Activated naive CD8-positive, alpha-beta T cell treated with anti-CD3 and anti-CD28 coated beads, Interleukin-2, amount 10 ng/mL, durations not matched to agents 7 days and 5 days (primary cell): ENCODE data around the gene BNC2. TPM values are rescaled to one million over a fixed set of nuclear protein-coding genes. Genes with fewer than 3 reads are reported as not detected.

ENCODE experiments used
- ATAC-seq: fragments of 150-1000 bp; cut with Tn5 transposase; one replicate; pipeline ENCODE4 v1.10.0; 2021; ENCODE audit warnings: low read depth, moderate library complexity
- POLR2A ChIA-PET: fragments of 350-600 bp; sonication (Branson Sonifier 250); formaldehyde crosslinking; loops from one replicate; lab custom pipeline; 2021; ENCODE audit warnings: antibody characterized with exemption; lab: Charles Lee
- DNase-seq: peaks from one replicate; pipeline ENCODE4 v3.0.0; 2021
- H3K27ac Mint-ChIP-seq: one replicate; pipeline ENCODE4 v1.8.0; 2022; ENCODE audit warnings: mild to moderate bottlenecking, mixed read lengths
- H3K27me3 Mint-ChIP-seq: one replicate; pipeline ENCODE4 v1.8.0; 2022; ENCODE audit warnings: mild to moderate bottlenecking, moderate library complexity, mixed read lengths
- H3K36me3 Mint-ChIP-seq: one replicate; pipeline ENCODE4 v1.8.0; 2021; ENCODE audit warnings: mild to moderate bottlenecking, mixed read lengths
- H3K4me1 Mint-ChIP-seq: one replicate; pipeline ENCODE4 v1.8.0; 2021; ENCODE audit warnings: mixed read lengths
- H3K4me3 Mint-ChIP-seq: one replicate; pipeline ENCODE4 v1.8.0; 2022; ENCODE audit warnings: mild to moderate bottlenecking, moderate library complexity, mixed read lengths
- H3K9me3 Mint-ChIP-seq: one replicate; pipeline ENCODE4 v1.8.0; 2021; ENCODE audit warnings: mixed read lengths
- total RNA-seq, 2 experiments: library from RNA; stranded (reverse); gene quantifications; one replicate each; pipeline ENCODE4 v1.2.3, GENCODE V29; 2021

Gene BNC2
- total RNA-seq, 2 experiments from 2014 or later: not detected

GRCh38 chr9:16846986-16847385 lies 23.5 kb downstream of the BNC2 start:
- no peaks in the 10 kb centered on the region for H3K4me1 Mint-ChIP-seq
- H3K27me3 Mint-ChIP-seq: no peaks in the 10 kb centered on the region
- no peaks in the 10 kb centered on the region for H3K9me3 Mint-ChIP-seq
- DNase-seq (no peak), ATAC-seq (no peak)
- POLR2A ChIA-PET: no interaction called here
- no peak overlapping the region for H3K27ac Mint-ChIP-seq
- no peaks in the 10 kb centered on the region for H3K36me3 Mint-ChIP-seq
- H3K4me3 Mint-ChIP-seq: no peak overlapping the region

GRCh38 chr9:16846367-16846766 lies 24.1 kb downstream of the BNC2 start:
- no peak overlapping the region for H3K4me3 Mint-ChIP-seq
- no peaks in the 10 kb centered on the region for H3K4me1 Mint-ChIP-seq
- DNase-seq (no peak), ATAC-seq (no peak)
- no peaks in the 10 kb centered on the region for H3K27me3 Mint-ChIP-seq
- H3K27ac Mint-ChIP-seq: no peak overlapping the region
- POLR2A ChIA-PET: no interaction called here
- H3K36me3 Mint-ChIP-seq: no peaks in the 10 kb centered on the region
- no peaks in the 10 kb centered on the region for H3K9me3 Mint-ChIP-seq

GRCh38 chr9:16834817-16835216 lies 35.7 kb downstream of the BNC2 start:
- ATAC-seq (no peak), DNase-seq (no peak)
- no peak overlapping the region for H3K4me3 Mint-ChIP-seq
- no peaks in the 10 kb centered on the region for H3K4me1 Mint-ChIP-seq
- POLR2A ChIA-PET: no interaction called here
- no peaks in the 10 kb centered on the region for H3K36me3 Mint-ChIP-seq
- H3K27me3 Mint-ChIP-seq: no peaks in the 10 kb centered on the region
- H3K27ac Mint-ChIP-seq: no peak overlapping the region
- no peaks in the 10 kb centered on the region for H3K9me3 Mint-ChIP-seq

GRCh38 chr9:16833296-16833835 lies 37.1 kb downstream of the BNC2 start:
- Mint-ChIP-seq H3K4me3 (no peak overlapping the region), H3K27me3 (peaks cover 7% of the 10 kb centered on the region), H3K27ac (no peak overlapping the region), H3K4me1 (no peaks in the 10 kb centered on the region), H3K36me3 (no peaks in the 10 kb centered on the region), H3K9me3 (no peaks in the 10 kb centered on the region)
- no peak for ATAC-seq
- DNase-seq: no peak
- POLR2A ChIA-PET: no interaction called here

GRCh38 chr9:16832101-16832500 lies 38.4 kb downstream of the BNC2 start:
- Mint-ChIP-seq H3K27me3 (peaks cover 9% of the 10 kb centered on the region), H3K4me1 (no peaks in the 10 kb centered on the region), H3K9me3 (no peaks in the 10 kb centered on the region), H3K27ac (no peak overlapping the region), H3K36me3 (no peaks in the 10 kb centered on the region), H3K4me3 (no peak overlapping the region)
- POLR2A ChIA-PET: no interaction called here
- ATAC-seq (no peak), DNase-seq (no peak)

GRCh38 chr9:16830806-16831205 lies 39.7 kb downstream of the BNC2 start:
- no peak for ATAC-seq
- POLR2A ChIA-PET: no interaction called here

GRCh38 chr9:16828340-16829281 lies 41.9 kb downstream of the BNC2 start:
- POLR2A ChIA-PET: no interaction called here
- no peaks in the 10 kb centered on the region for H3K9me3 Mint-ChIP-seq
- no peak for DNase-seq

More at GRCh38 chr9:16830806-16831205, 39.7 kb downstream of the BNC2 start:
- no peak for DNase-seq
- Mint-ChIP-seq H3K27me3 (peaks cover 9% of the 10 kb centered on the region), H3K4me1 (no peaks in the 10 kb centered on the region), H3K4me3 (no peak overlapping the region), H3K36me3 (no peaks in the 10 kb centered on the region), H3K9me3 (no peaks in the 10 kb centered on the region), H3K27ac (no peak overlapping the region)

GRCh38 chr9:16825971-16826625 lies 44.4 kb downstream of the BNC2 start:
- Mint-ChIP-seq H3K9me3 (no peaks in the 10 kb centered on the region), H3K4me3 (no peak overlapping the region), H3K36me3 (no peaks in the 10 kb centered on the region), H3K27me3 (peaks cover 9% of the 10 kb centered on the region), H3K27ac (no peak overlapping the region), H3K4me1 (no peaks in the 10 kb centered on the region)
- POLR2A ChIA-PET: no interaction called here
- DNase-seq (no peak), ATAC-seq (no peak)

More at GRCh38 chr9:16828340-16829281, 41.9 kb downstream of the BNC2 start:
- no peak overlapping the region for H3K27ac Mint-ChIP-seq
- no peaks in the 10 kb centered on the region for H3K4me1 Mint-ChIP-seq
- H3K4me3 Mint-ChIP-seq: no peak overlapping the region
- ATAC-seq: no peak
- peaks cover 9% of the 10 kb centered on the region for H3K27me3 Mint-ChIP-seq
- no peaks in the 10 kb centered on the region for H3K36me3 Mint-ChIP-seq

GRCh38 chr9:16825331-16825725 lies 45.1 kb downstream of the BNC2 start:
- POLR2A ChIA-PET: no interaction called here
- Mint-ChIP-seq H3K36me3 (no peaks in the 10 kb centered on the region), H3K27ac (no peak overlapping the region), H3K4me1 (no peaks in the 10 kb centered on the region), H3K4me3 (no peak overlapping the region), H3K27me3 (peaks cover 9% of the 10 kb centered on the region), H3K9me3 (no peaks in the 10 kb centered on the region)
- no peak for ATAC-seq
- DNase-seq: no peak

GRCh38 chr9:16824545-16825330 lies 45.7 kb downstream of the BNC2 start:
- no peaks in the 10 kb centered on the region for H3K36me3 Mint-ChIP-seq
- H3K4me3 Mint-ChIP-seq: no peak overlapping the region
- no peaks in the 10 kb centered on the region for H3K9me3 Mint-ChIP-seq
- ATAC-seq (no peak), DNase-seq (no peak)
- POLR2A ChIA-PET: no interaction called here
- H3K4me1 Mint-ChIP-seq: no peaks in the 10 kb centered on the region
- H3K27me3 Mint-ChIP-seq: peaks cover 9% of the 10 kb centered on the region
- H3K27ac Mint-ChIP-seq: no peak overlapping the region

- Mint-ChIP-seq H3K4me1 (no peaks in the 10 kb centered on the region), H3K4me3 (no peak overlapping the region), H3K27ac (no peak overlapping the region), H3K9me3 (no peaks in the 10 kb centered on the region), H3K27me3 (peaks cover 7% of the 10 kb centered on the region), H3K36me3 (no peaks in the 10 kb centered on the region)
- no peak for DNase-seq
- ATAC-seq: no peak
- POLR2A ChIA-PET: no interaction called here
These were observed 46.6 kb downstream of the BNC2 start for GRCh38 chr9:16823906-16824305.

- Mint-ChIP-seq H3K27me3 (no peaks in the 10 kb centered on the region), H3K36me3 (no peaks in the 10 kb centered on the region), H3K27ac (no peak overlapping the region), H3K4me3 (no peak overlapping the region), H3K4me1 (no peaks in the 10 kb centered on the region), H3K9me3 (no peaks in the 10 kb centered on the region)
- POLR2A ChIA-PET: no interaction called here
- ATAC-seq: no peak
- DNase-seq: no peak
These were observed 49.1 kb downstream of the BNC2 start for GRCh38 chr9:16821344-16821743.

- ATAC-seq (no peak), DNase-seq (no peak)
- Mint-ChIP-seq H3K4me1 (no peaks in the 10 kb centered on the region), H3K27ac (no peak overlapping the region), H3K9me3 (no peaks in the 10 kb centered on the region), H3K27me3 (no peaks in the 10 kb centered on the region), H3K4me3 (no peak overlapping the region), H3K36me3 (no peaks in the 10 kb centered on the region)
- POLR2A ChIA-PET: no interaction called here
These were observed 53.0 kb downstream of the BNC2 start for GRCh38 chr9:16817514-16817913.
